Cardiac muscle cell (in vitro differentiated cells and primary cell): ENCODE results near the gene QPCT. TPM values are rescaled to one million over a fixed set of nuclear protein-coding genes. Genes with fewer than 3 reads are reported as not detected.

Source experiments
- DNase-seq, 2 donors: peaks; one replicate each; pipeline versions ENCODE4 v3.0.0 to v3.0.0-alpha.2; 2010 to 2017; ENCODE audit warnings: low read depth in 1 of 2, low spot score in 1 of 2
- H3K27ac ChIP-seq: fragments of 200-600 bp; sonication (generic); 2 replicates; pipeline ENCODE4 v1.5.1; 2016
- H3K27me3 ChIP-seq: fragments of 200-600 bp; sonication (generic); 2 replicates; pipeline ENCODE4 v1.6.0; 2016; ENCODE audit warnings: control low read depth
- H3K36me3 ChIP-seq: fragments of 200-600 bp; sonication (generic); 2 replicates; pipeline ENCODE4 v1.5.1; 2016; ENCODE audit warnings: control low read depth
- H3K4me1 ChIP-seq: fragments of 200-600 bp; sonication (generic); 2 replicates; pipeline ENCODE4 v1.8.1; 2017; ENCODE audit warnings: low read depth, mild to moderate bottlenecking, mixed run types
- H3K4me3 ChIP-seq: fragments of 200-600 bp; sonication (generic); 2 replicates; pipeline ENCODE4 v1.5.1; 2016; ENCODE audit warnings: mild to moderate bottlenecking
- H3K9me3 ChIP-seq: fragments of 200-600 bp; sonication (generic); 2 replicates; pipeline ENCODE4 v1.5.1; 2017; ENCODE audit warnings: low read depth, mild to moderate bottlenecking, control low read depth
- polyA plus RNA-seq: library from polyadenylated mRNA; unstranded; fragments of >200 nt; fragmentation: Nextera tagmentation; extraction: Ambion mirVana; gene quantifications from 2 replicates; pipeline ENCODE4 v1.2.1, GENCODE V29; 2016
- total RNA-seq: library from RNA; depleted of rRNA; stranded (reverse); fragments of >200 nt; gene quantifications from 2 replicates; pipeline ENCODE4 v1.2.3, GENCODE V29; 2016
- TF ChIP-seq, protein P1 (sequence below): IDR thresholded peaks from 2 replicates; pipeline ENCODE4 v1.5.1; 2012; ENCODE audit warnings: low read depth, mild to moderate bottlenecking, low read length

QPCT gene
- total and polyA plus RNA-seq, 2 experiments from 2014 or later = 0.33 TPM; not detected in 1

GRCh38 chr2:37335604-37336003 is 8.8 kb upstream of the QPCT start:
- H3K36me3 ChIP-seq = no peaks in the 10 kb centered on the region
- DNase-seq = no peak
- TF ChIP-seq, protein P1, sequence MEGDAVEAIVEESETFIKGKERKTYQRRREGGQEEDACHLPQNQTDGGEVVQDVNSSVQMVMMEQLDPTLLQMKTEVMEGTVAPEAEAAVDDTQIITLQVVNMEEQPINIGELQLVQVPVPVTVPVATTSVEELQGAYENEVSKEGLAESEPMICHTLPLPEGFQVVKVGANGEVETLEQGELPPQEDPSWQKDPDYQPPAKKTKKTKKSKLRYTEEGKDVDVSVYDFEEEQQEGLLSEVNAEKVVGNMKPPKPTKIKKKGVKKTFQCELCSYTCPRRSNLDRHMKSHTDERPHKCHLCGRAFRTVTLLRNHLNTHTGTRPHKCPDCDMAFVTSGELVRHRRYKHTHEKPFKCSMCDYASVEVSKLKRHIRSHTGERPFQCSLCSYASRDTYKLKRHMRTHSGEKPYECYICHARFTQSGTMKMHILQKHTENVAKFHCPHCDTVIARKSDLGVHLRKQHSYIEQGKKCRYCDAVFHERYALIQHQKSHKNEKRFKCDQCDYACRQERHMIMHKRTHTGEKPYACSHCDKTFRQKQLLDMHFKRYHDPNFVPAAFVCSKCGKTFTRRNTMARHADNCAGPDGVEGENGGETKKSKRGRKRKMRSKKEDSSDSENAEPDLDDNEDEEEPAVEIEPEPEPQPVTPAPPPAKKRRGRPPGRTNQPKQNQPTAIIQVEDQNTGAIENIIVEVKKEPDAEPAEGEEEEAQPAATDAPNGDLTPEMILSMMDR = no peak
- no peaks in the 10 kb centered on the region for H3K4me1 ChIP-seq
- H3K9me3 ChIP-seq = no peaks in the 10 kb centered on the region
- H3K4me3 ChIP-seq = no peak overlapping the region
- H3K27ac ChIP-seq = no peak overlapping the region
- no peaks in the 10 kb centered on the region for H3K27me3 ChIP-seq

- TF ChIP-seq, protein P1 = no peak
- Histone ChIP-seq H3K9me3 (no peaks in the 10 kb centered on the region), H3K4me3 (no peak overlapping the region), H3K27ac (no peak overlapping the region), H3K27me3 (no peaks in the 10 kb centered on the region), H3K4me1 (no peaks in the 10 kb centered on the region), H3K36me3 (no peaks in the 10 kb centered on the region)
- peak in 1 of 2 donors; percentile 25 for DNase-seq
These were observed 6.7 kb upstream of the QPCT start for GRCh38 chr2:37337620-37338280.

DNA sequence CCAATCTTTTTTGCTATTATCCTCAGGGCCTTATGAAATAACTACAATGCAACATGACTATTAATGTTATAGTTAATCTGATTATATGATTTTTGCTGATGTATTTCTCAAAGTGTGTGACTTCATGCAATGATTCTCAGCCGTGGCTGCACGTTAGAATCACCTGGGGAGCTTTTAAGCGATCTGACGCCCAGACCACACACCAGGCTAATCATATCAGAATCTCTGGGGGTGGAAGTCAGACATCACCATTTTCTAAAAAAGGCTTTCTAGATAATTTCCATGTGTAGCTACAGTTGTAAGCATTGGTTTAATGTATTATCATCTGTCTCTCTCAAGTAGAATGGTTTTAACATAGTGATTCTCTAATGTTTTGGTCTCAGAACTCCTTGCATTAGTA is 5.5 kb upstream of the QPCT start:
- DNase-seq = no peak
- Histone ChIP-seq H3K4me1 (no peaks in the 10 kb centered on the region), H3K9me3 (no peaks in the 10 kb centered on the region), H3K27me3 (no peaks in the 10 kb centered on the region), H3K4me3 (no peak overlapping the region), H3K27ac (no peak overlapping the region), H3K36me3 (no peaks in the 10 kb centered on the region)
- TF ChIP-seq, protein P1 = no peak

- no peak for DNase-seq
- TF ChIP-seq, protein P1 = no peak
- Histone ChIP-seq H3K4me3 (no peak overlapping the region), H3K36me3 (no peaks in the 10 kb centered on the region), H3K9me3 (no peaks in the 10 kb centered on the region), H3K4me1 (no peaks in the 10 kb centered on the region), H3K27ac (no peak overlapping the region), H3K27me3 (no peaks in the 10 kb centered on the region)
These were observed 3.8 kb upstream of the QPCT start for GRCh38 chr2:37340637-37341036.

- TF ChIP-seq, protein P1 = no peak
- peak in 1 of 2 donors; percentile 17 for DNase-seq
- H3K9me3 ChIP-seq = no peaks in the 10 kb centered on the region
- no peaks in the 10 kb centered on the region for H3K27me3 ChIP-seq
- no peak overlapping the region for H3K4me3 ChIP-seq
- H3K27ac ChIP-seq = no peak overlapping the region
- H3K36me3 ChIP-seq = no peaks in the 10 kb centered on the region
- no peaks in the 10 kb centered on the region for H3K4me1 ChIP-seq
These were observed 1.7 kb upstream of the QPCT start for GRCh38 chr2:37342591-37343220.
